ENCODE results near the gene BRAF. TPM values are rescaled to one million over a fixed set of nuclear protein-coding genes. Genes with fewer than 3 reads are reported as not detected.

Gene BRAF
- total RNA-seq, 2 donors from 2014 or later, result 45.7 to 46.7 TPM

DNA sequence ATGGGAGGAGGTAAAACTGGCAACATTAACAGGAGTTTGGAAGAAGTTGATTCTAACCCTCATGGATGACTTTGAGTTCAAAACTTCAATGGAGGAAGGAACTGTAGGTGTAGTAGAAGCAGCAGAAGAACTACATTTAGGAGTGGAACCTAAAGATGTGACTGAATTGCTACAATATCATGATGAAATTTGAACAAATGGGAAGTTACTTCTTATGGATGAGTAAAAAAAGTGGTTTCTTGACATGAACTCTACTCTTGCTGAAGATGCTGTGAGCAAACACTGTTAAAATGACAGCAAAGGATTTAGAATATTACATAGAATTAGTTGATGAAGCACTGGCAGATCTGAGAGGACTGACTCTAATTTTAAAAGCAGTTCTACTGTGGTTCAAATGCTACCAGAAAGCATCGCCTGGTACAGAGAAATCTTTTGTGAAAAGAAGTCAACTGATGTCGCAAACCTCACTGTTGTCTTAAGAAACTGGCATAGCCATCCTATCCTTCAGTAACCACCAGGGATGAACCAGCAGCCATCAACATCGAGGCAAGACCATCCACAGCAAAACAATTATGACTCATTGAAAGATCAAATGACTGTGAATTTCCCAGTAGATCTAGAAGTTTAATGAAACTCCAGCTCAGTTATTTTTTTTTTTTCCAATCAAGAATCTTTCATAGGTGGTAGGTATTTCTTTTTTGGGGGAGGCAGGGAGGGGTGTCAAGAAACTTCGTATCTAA lies 20.8 kb downstream of the BRAF start:
- H3K27me3 Mint-ChIP-seq (ENCODE audit: insufficient read depth), result no peaks in the 10 kb centered on the region
- H3K27ac ChIP-seq (ENCODE audit: low read depth, low read length), result no peak overlapping the region
- no peaks in the 10 kb centered on the region for H3K27me3 ChIP-seq (ENCODE audit: control insufficient read depth, insufficient read depth, low read length, poor library complexity, severe bottlenecking)
- H3K36me3 Mint-ChIP-seq (ENCODE audit: low read depth), result peaks cover 34% of the 10 kb centered on the region
- H3K9ac ChIP-seq (ENCODE audit: extremely low read depth, low read length, poor library complexity, severe bottlenecking), result no peak overlapping the region
- peaks cover 4% of the 10 kb centered on the region for H3K36me3 ChIP-seq (ENCODE audit: control insufficient read depth, insufficient read depth, low read length)
- H3K9me3 Mint-ChIP-seq, result peaks cover 16% of the 10 kb centered on the region
- peaks cover 25% of the 10 kb centered on the region for H3K9me3 ChIP-seq (ENCODE audit: control insufficient read depth, low read length)
- peak overlapping the region; percentile 15 for H3K4me3 ChIP-seq (ENCODE audit: low read length)
- H3K4me1 Mint-ChIP-seq, result peaks cover 8% of the 10 kb centered on the region
- H3K4me3 Mint-ChIP-seq, result no peak overlapping the region
- TF ChIP-seq, protein P1, sequence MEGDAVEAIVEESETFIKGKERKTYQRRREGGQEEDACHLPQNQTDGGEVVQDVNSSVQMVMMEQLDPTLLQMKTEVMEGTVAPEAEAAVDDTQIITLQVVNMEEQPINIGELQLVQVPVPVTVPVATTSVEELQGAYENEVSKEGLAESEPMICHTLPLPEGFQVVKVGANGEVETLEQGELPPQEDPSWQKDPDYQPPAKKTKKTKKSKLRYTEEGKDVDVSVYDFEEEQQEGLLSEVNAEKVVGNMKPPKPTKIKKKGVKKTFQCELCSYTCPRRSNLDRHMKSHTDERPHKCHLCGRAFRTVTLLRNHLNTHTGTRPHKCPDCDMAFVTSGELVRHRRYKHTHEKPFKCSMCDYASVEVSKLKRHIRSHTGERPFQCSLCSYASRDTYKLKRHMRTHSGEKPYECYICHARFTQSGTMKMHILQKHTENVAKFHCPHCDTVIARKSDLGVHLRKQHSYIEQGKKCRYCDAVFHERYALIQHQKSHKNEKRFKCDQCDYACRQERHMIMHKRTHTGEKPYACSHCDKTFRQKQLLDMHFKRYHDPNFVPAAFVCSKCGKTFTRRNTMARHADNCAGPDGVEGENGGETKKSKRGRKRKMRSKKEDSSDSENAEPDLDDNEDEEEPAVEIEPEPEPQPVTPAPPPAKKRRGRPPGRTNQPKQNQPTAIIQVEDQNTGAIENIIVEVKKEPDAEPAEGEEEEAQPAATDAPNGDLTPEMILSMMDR (conservative IDR thresholded peaks at IDR 0.05), result no peak
- no peak for DNase-seq
- H3K27ac Mint-ChIP-seq, result no peak overlapping the region
- H3K4me1 ChIP-seq (ENCODE audit: control insufficient read depth, insufficient read depth, low read length), result peaks cover 5% of the 10 kb centered on the region
- 97 to 100% methylated on average over 2 to 3 of the region's 4 CpGs for WGBS, 2 experiments (ENCODE audit: insufficient coverage in 1 of 2, insufficient read length in 1 of 2)

DNA sequence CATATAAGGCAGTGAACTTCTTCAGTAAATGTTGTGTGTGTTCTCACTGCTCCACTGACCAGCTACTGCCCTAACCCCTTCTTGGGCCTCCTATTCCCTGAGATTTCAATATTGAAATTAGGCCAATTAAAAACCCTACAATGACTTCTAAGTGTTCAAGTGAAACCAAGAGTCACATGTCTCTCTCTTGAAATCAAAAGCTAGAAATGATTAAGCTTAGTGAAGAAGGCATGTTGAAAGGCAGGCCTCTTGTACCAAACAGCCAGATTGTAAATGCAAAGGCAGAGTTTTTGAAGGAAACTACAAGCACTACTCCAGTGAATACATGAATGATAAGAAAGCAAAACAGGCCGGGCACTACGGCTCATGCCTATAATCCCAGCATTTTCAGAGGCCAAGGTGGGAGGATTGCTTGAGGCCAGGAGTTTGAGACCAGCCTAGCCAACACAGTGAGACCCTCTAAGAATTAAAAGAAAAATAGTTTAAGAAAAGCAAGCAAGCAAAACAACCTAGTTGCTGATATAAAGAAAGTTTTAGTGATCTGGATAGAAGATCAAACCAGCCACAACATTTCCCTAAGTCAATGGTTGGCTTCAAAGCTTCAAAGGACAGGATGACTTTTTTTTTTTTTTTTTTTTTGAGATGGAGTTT lies 22.3 kb downstream of the BRAF start:
- H3K4me3 Mint-ChIP-seq, result no peak overlapping the region

DNA sequence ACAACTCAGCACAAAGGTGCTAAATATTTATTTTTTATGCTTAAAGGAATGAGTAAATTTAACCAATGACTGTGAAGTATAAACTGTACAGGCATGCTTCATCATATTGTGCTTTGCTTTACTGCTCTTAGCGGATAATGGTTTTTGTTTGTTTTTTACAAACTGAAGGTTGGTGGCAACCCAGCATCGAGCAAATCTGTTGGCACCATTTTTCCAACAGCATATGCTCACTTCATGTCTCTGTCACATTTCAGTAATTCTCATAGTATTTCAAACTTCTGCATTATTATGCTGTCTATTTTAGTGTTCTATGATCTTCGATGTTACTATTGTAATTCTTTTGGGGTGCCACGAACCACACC lies 22.8 kb downstream of the BRAF start:
- Mint-ChIP-seq H3K27ac (no peak overlapping the region), H3K9me3 (peaks cover 16% of the 10 kb centered on the region)

More for the DNA sequence above, 22.3 kb downstream of the BRAF start:
- H3K9me3 Mint-ChIP-seq, result peaks cover 16% of the 10 kb centered on the region
- H3K36me3 ChIP-seq (ENCODE audit: control insufficient read depth, insufficient read depth, low read length), result peaks cover 4% of the 10 kb centered on the region
- H3K27me3 ChIP-seq (ENCODE audit: control insufficient read depth, insufficient read depth, low read length, poor library complexity, severe bottlenecking), result no peaks in the 10 kb centered on the region
- peaks cover 5% of the 10 kb centered on the region for H3K4me1 ChIP-seq (ENCODE audit: control insufficient read depth, insufficient read depth, low read length)
- H3K36me3 Mint-ChIP-seq (ENCODE audit: low read depth), result peaks cover 32% of the 10 kb centered on the region
- H3K9me3 ChIP-seq (ENCODE audit: control insufficient read depth, low read length), result peaks cover 25% of the 10 kb centered on the region
- H3K9ac ChIP-seq (ENCODE audit: extremely low read depth, low read length, poor library complexity, severe bottlenecking), result no peak overlapping the region
- H3K4me3 ChIP-seq (ENCODE audit: low read length), result no peak overlapping the region
- no peak overlapping the region for H3K27ac ChIP-seq (ENCODE audit: low read depth, low read length)
- TF ChIP-seq, protein P1 (conservative IDR thresholded peaks at IDR 0.05), result no peak
- 99 to 100% methylated on average over 2 of the region's 2 CpGs for WGBS, 2 experiments (ENCODE audit: insufficient coverage in 1 of 2, insufficient read length in 1 of 2)
- DNase-seq, result no peak
- H3K27ac Mint-ChIP-seq, result no peak overlapping the region
- H3K27me3 Mint-ChIP-seq (ENCODE audit: insufficient read depth), result no peaks in the 10 kb centered on the region
- peaks cover 8% of the 10 kb centered on the region for H3K4me1 Mint-ChIP-seq

More for the DNA sequence above, 22.8 kb downstream of the BRAF start:
- TF ChIP-seq, protein P1 (conservative IDR thresholded peaks at IDR 0.05), result no peak
- H3K27me3 ChIP-seq (ENCODE audit: control insufficient read depth, insufficient read depth, low read length, poor library complexity, severe bottlenecking), result no peaks in the 10 kb centered on the region
- H3K36me3 ChIP-seq (ENCODE audit: control insufficient read depth, insufficient read depth, low read length), result peaks cover 4% of the 10 kb centered on the region
- peaks cover 25% of the 10 kb centered on the region for H3K9me3 ChIP-seq (ENCODE audit: control insufficient read depth, low read length)
- Mint-ChIP-seq H3K4me1 (peaks cover 8% of the 10 kb centered on the region), H3K27me3 (ENCODE audit: insufficient read depth) (no peaks in the 10 kb centered on the region), H3K4me3 (no peak overlapping the region), H3K36me3 (ENCODE audit: low read depth) (peaks cover 31% of the 10 kb centered on the region)
- 93 to 100% methylated on average over 2 to 4 of the region's 4 CpGs for WGBS, 2 experiments (ENCODE audit: insufficient coverage in 1 of 2, insufficient read length in 1 of 2)
- no peak overlapping the region for H3K9ac ChIP-seq (ENCODE audit: extremely low read depth, low read length, poor library complexity, severe bottlenecking)
- H3K4me3 ChIP-seq (ENCODE audit: low read length), result no peak overlapping the region
- no peak overlapping the region for H3K27ac ChIP-seq (ENCODE audit: low read depth, low read length)
- no peak for DNase-seq
- H3K4me1 ChIP-seq (ENCODE audit: control insufficient read depth, insufficient read depth, low read length), result peaks cover 5% of the 10 kb centered on the region

Data from endodermal cell (in vitro differentiated cells).